ENCODE results near the gene SNAPC2. TPM values are rescaled to one million over a fixed set of nuclear protein-coding genes. Genes with fewer than 3 reads are reported as not detected.

Gene SNAPC2
- total and polyA plus RNA-seq, 12 donors: 5.7 to 26.1 (median 9.5) TPM

- peak overlapping the region in 3 of 10 donors; percentile 59 to 83 (median 74) for H3K27ac ChIP-seq
- peaks cover 17 to 71% (median 44%) of the 10 kb centered on the region in 9 donors for H3K4me1 ChIP-seq
- DNase-seq (no peak), ATAC-seq (no peak)
- peak overlapping the region in 4 of 10 donors; percentile 57 to 88 (median 77) for H3K4me3 ChIP-seq
- TF ChIP-seq, protein P1, sequence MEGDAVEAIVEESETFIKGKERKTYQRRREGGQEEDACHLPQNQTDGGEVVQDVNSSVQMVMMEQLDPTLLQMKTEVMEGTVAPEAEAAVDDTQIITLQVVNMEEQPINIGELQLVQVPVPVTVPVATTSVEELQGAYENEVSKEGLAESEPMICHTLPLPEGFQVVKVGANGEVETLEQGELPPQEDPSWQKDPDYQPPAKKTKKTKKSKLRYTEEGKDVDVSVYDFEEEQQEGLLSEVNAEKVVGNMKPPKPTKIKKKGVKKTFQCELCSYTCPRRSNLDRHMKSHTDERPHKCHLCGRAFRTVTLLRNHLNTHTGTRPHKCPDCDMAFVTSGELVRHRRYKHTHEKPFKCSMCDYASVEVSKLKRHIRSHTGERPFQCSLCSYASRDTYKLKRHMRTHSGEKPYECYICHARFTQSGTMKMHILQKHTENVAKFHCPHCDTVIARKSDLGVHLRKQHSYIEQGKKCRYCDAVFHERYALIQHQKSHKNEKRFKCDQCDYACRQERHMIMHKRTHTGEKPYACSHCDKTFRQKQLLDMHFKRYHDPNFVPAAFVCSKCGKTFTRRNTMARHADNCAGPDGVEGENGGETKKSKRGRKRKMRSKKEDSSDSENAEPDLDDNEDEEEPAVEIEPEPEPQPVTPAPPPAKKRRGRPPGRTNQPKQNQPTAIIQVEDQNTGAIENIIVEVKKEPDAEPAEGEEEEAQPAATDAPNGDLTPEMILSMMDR (IDR thresholded peaks at IDR 0.05): no peak
- no peaks in the 10 kb centered on the region for H3K9me3 ChIP-seq
- H3K36me3 ChIP-seq: peaks cover 0 to 23% (median 15%) of the 10 kb centered on the region in 9 donors
- peaks cover 0 to 33% (median 20%) of the 10 kb centered on the region in 7 donors for H3K27me3 ChIP-seq
- WGBS, 2 donors: 92 to 94% methylated on average over 29 to 31 of the region's 31 CpGs
- intact Hi-C loops (cut with DNase I): loop anchor here in 5 of 10 donors (5.0 to 10.0 kb wide), 4 partner anchors 65 to 330 kb away; no protein-coding TSS in a partner anchor
Measured at GRCh38 chr19:7921967-7922835, 2.1 kb downstream of the SNAPC2 start.

GRCh38 chr19:7922836-7923195 lies 2.7 kb downstream of the SNAPC2 start:
- Histone ChIP-seq H3K4me3 (no peak overlapping the region), H3K4me1 (peaks cover 13 to 71% (median 40%) of the 10 kb centered on the region in 9 donors), H3K27ac (no peak overlapping the region), H3K9me3 (no peaks in the 10 kb centered on the region), H3K36me3 (peaks cover 0 to 23% (median 15%) of the 10 kb centered on the region in 9 donors), H3K27me3 (peaks cover 0 to 27% (median 14%) of the 10 kb centered on the region in 7 donors)
- intact Hi-C loops (cut with DNase I): loop anchor here in 5 of 10 donors (5.0 to 10.0 kb wide), 4 partner anchors 66 to 329 kb away; no protein-coding TSS in a partner anchor
- ATAC-seq (no peak), DNase-seq (no peak)
- WGBS, 2 donors: 88 to 91% methylated on average over 8 of the region's 8 CpGs
- TF ChIP-seq, protein P1 (IDR thresholded peaks at IDR 0.05): no peak

DNA sequence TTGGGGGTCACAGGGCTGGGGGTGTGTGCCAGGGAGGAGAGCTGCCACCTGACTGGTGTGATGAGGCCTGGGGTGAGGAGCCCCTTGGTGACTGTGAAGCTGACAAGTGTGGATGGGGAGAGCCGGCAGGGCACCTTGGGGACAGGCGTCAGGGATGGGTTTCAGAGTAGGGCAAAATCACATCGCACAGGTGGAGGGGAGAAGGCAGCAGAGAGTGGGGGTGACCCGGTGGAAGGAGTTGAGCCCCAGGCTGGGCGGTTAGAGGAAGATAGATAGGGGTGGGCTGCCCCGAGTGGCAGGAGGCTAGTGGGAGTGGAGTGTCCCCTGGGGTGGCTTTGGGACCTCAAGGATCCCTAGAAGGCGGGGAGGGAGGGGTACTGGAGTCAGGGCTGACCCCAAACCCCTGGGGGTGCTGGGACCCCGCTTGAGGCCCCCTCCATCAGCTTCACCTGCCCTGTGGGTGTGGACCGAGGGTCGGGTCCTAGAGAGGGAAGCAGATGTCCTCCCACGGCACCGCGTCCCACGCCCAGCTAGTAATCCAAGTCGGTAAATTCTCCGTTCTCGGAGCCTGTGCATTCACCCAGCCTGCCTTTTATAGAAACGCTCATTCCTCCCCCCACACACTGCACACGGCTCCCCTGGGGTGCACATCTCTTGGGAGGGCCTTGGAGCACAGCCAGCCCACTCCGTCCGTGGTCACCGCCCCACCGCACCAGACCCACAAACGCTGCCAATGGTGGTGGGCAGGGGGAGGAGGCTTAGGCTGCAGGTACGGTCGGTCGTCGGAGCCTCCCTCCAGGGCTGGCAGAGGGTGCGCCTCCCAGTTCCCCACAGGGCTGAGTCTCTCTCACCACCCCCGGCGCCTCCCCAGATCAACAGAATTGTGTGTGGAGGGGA lies 3.4 kb downstream of the SNAPC2 start:
- no peak overlapping the region for H3K4me3 ChIP-seq
- no peak overlapping the region for H3K27ac ChIP-seq
- intact Hi-C loops (cut with DNase I): loop anchor here in 5 of 10 donors (5.0 to 10.0 kb wide), 4 partner anchors 66 to 329 kb away; no protein-coding TSS in a partner anchor
- no peak for DNase-seq
- no peaks in the 10 kb centered on the region for H3K9me3 ChIP-seq
- peaks cover 0 to 23% (median 15%) of the 10 kb centered on the region in 9 donors for H3K36me3 ChIP-seq
- H3K27me3 ChIP-seq: peaks cover 0 to 19% (median 7%) of the 10 kb centered on the region in 7 donors
- ATAC-seq: no peak
- WGBS, 2 donors: 84% methylated on average over 31 of the region's 31 CpGs
- TF ChIP-seq, protein P1 (IDR thresholded peaks at IDR 0.05): no peak
- peaks cover 18 to 72% (median 44%) of the 10 kb centered on the region in 9 donors for H3K4me1 ChIP-seq

DNA sequence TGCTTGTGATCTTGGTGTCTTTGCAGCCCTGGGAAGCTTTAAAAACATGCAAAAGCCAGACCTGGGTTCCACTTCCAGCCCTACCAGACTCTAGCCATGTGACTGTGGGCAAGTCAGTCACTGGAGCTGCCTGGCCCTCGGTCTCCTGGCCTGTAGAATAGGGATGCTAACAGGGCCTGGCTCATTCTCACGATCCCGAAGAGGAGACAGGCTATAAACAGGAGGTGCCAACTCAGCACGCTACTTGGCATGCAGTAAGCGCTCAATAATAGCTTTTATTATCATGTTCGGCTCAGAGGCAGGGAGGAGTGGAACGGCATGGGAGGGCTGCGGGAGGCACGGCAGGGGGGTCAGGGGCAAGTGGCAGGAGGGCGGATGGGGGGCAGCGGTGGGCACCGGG lies 4.1 kb downstream of the SNAPC2 start:
- WGBS, 2 donors: 80 to 85% methylated on average over 12 of the region's 12 CpGs
- Histone ChIP-seq H3K4me3 (no peak overlapping the region), H3K27ac (no peak overlapping the region), H3K36me3 (peaks cover 0 to 23% (median 15%) of the 10 kb centered on the region in 9 donors), H3K27me3 (peaks cover 0 to 12% (median 2%) of the 10 kb centered on the region in 7 donors), H3K9me3 (no peaks in the 10 kb centered on the region), H3K4me1 (peaks cover 18 to 73% (median 47%) of the 10 kb centered on the region in 9 donors)
- TF ChIP-seq, protein P1 (IDR thresholded peaks at IDR 0.05): no peak
- DNase-seq: no peak
- no peak for ATAC-seq
- intact Hi-C loops (cut with DNase I): loop anchor here in 5 of 10 donors (5.0 to 10.0 kb wide), 4 partner anchors 67 to 328 kb away; no protein-coding TSS in a partner anchor

All from heart right ventricle (tissue), 16 donors.